ENCODE measurements around the gene MUCL3.
"Not testable (repeated sequence)": the region's sequence is repeated elsewhere in the genome, so short reads cannot be mapped to it uniquely, and the experiment has no call there.

MUCL3 gene

GRCh38 chr6:30940361-30940986, at the start of gene MUCL3:
Gene MUCL3, plus strand, starts transcription at chr6:30940973. Its CDS starts 27 bp downstream, at chr6:30941000.
- DNase-seq = no peak

DNA sequence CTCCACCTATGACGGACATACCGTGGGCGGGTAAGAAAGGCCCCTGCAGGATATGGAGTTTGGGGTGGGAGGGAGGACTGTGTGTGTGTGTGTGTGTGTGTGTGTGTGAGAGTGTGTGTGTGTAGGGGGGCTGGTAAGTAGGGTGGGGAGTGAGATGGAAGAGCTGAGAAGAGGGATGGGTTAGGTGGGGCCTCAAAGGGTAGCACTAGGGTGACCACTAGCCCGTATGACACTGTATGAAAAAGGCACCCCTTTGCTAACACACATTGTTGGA, 49.4 kb upstream of the MUCL3 start:
- no peak for DNase-seq

DNA sequence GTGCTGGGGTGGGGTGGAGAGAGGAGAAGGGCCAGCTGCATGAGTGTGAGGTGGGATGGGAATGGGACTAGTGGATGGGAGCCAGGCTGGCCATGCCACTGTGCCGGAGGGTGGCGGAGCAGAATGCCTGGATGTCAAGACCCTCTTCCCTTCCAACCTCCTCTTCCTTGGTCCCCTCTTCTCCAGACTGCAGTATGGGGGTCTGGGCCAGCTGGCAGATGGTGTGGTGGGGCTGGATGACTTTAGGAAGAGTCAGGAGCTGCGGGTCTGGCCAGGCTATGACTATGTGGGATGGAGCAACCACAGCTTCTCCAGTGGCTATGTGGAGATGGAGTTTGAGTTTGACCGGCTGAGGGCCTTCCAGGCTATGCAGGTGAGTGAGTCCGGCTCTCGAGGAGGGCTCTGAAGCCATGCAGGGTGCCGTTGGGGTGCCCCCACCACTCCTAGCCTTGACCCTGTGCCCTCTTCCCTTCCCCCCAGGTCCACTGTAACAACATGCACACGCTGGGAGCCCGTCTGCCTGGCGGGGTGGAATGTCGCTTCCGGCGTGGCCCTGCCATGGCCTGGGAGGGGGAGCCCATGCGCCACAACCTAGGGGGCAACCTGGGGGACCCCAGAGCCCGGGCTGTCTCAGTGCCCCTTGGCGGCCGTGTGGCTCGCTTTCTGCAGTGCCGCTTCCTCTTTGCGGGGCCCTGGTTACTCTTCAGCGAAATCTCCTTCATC, 48.8 kb upstream of the MUCL3 start:
- no peak for DNase-seq

- no peak for DNase-seq
Measured at GRCh38 chr6:30893001-30893591, 47.7 kb upstream of the MUCL3 start.

DNA sequence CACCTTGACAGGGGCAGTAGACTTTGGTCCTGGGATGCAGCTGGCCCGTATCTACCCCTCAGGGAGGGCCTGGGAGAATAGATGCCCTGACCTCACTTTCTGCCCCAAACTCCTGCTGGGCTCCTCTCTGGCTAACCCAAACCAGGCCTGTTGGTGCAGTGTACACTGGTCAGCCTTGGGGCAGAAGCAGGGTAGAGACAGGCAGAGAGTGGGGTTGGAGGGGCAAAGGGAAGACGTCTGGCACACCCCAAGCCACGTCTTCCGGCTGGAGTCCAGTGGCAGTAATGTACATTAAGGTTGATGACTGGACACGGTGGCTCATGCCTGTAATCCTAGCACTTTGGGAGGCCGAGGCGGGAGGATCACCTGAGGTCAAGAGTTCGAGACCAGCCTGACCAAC, 47.1 kb upstream of the MUCL3 start:
- DNase-seq = no peak

DNA sequence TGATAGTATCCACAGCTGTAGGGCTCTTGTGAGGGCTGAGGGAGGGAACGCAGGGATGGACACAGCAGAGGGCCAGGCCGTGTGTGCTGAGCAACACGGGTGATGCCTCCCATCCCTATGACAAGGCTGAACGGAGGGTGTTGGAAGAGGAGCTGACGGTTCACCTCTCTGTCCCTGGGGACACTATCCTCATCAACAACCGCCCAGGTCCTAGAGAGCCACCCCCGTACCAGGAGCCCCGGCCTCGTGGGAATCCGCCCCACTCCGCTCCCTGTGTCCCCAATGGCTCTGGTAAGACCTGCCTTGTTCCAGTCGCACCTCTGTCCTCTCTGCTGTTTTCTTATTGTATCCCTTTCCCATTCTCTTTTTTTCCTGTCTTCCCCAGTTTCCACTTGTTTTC, 46.4 kb upstream of the MUCL3 start:
- DNase-seq = no peak

GRCh38 chr6:30894935-30895334, 45.8 kb upstream of the MUCL3 start:
- DNase-seq = no peak

DNA sequence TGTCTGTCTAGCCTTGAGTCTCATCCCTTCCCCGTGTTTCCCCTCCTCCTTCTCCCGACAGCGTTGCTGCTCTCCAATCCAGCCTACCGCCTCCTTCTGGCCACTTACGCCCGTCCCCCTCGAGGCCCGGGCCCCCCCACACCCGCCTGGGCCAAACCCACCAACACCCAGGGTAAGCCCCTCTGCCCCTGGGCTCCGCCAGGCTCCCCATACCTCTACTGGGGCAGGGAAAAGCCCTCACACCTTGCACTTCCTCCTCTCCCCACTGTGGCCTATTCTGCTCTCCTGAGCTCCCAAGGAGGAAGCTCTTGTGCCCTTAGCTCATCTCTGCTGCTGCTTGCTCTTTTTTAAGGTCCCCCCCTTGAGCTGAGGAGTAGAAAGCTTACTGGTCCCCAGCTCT, 45.4 kb upstream of the MUCL3 start:
- no peak for DNase-seq

- DNase-seq = no peak
Measured at GRCh38 chr6:30896541-30896940, 44.2 kb upstream of the MUCL3 start.

DNA sequence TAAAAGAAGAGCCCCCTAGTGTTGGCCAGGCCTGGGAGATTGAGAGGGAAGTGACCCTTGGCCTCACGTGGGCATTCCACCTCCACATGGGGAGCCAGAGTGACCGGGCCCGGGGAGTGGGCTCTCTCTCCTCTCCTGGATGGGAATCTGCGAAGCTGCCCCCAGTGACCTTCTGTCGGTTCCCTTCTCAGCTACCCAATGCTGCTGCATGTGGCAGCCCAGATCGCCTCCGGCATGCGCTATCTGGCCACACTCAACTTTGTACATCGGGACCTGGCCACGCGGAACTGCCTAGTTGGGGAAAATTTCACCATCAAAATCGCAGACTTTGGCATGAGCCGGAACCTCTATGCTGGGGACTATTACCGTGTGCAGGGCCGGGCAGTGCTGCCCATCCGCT, 42.9 kb upstream of the MUCL3 start:
- no peak for DNase-seq

GRCh38 chr6:30898750-30899360, 41.9 kb upstream of the MUCL3 start:
- DNase-seq = no peak

DNA sequence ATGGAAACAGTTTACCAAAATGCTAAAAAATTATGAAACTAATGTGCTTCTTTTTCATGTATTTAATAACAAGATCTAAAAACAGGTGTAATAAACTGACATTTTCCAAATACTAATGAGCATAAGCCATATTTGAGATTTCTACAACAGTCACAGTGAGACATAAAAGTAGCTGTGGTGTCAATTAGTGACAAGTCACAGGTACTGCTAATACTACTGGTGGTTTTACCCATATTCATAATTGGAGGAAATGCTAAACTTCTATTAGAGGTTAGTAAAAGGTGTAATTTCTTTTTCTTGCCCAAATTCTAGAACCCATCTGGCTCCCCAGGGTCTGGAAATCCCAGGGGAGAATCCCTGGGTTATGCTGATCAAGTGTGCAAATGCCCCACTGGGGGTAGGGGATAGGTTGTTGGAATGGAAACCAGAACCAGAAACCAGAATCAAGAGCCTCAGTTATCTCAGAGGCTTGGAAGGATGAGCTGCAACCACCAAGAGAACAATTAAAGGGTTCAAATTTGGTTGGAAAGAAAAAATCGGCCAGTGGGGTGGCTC, 39.8 kb upstream of the MUCL3 start:
- DNase-seq = no peak

DNA sequence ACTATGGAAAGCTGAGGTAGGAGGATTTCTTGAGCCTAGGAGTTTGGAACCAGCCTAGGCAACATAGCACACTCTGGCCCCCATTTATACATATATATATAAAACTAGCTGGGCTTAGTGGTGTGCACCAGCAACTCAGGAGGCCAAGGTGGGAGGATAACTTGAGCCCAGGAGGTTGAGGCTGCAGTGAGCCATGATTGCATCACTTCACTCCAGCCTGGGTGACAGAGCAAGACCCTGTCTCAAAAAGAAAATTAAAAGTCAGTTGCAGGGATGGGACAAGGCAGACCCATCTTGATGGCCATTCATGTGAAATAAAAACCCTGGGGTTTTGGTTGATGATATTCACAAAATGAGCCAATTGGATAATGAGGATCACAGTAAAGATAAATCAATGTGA, 39.3 kb upstream of the MUCL3 start:
- DNase-seq = no peak

DNA sequence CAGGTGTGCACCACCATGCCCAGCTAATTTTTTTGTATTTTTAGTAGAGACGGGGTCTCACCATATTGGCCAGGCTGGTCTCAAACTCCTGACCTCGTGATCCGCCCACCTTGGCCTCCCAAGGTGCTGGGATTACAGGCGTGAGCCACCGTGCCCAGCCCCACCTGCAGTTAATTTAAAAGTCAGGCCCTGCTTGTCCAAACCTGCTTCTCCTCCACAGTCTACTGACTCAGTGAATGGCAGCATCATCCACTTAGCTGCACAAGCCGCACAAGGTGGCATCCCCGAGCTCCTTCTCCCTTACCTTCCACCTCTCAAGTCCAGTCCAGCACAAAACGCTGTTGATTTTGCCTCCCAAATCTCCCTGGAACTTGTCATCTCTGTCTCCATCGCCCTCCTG, 38.6 kb upstream of the MUCL3 start:
- not testable (repeated sequence) for DNase-seq

DNA sequence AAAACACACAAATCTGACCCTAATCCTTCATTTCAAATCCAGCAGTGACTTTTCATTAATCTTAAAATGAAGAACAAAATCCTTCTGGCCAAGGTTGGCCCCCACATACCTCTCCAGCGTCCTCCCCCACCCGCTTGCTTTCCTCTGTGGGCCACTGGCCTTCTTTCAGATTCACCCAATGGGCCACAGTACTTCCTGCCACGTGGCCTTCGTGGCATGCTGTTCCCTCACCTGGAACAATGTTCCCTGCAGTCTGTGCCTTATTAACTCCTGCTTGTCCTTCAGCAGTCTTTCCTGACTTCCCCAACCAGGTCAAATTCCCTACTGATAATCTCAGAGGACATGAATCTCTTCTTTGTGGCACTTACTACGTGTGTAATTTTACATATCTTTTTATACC, 38.1 kb upstream of the MUCL3 start:
- DNase-seq = no peak

DNA sequence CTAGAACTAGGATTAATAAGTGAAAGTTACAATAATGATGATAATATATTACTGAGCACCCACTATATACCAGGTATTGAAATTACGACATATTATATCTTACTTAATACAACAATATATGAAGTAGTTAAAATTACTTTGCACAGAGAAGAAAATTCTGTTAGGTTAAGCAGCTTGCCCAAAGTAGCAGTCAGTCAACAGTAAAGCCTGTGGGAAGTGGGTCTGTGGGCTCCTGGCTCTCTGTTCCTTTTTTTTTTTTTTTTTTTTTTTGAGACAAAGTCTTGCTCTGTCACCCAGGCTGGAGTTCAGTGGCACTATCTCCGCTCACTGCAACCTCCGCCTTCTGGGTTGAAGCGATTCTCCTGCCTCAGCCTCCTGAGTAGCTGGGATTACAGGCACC, 37.5 kb upstream of the MUCL3 start:
- no peak for DNase-seq

GRCh38 chr6:30907290-30907757, 33.4 kb upstream of the MUCL3 start:
- DNase-seq = not testable (repeated sequence)

GRCh38 chr6:30907758-30908591, 32.8 kb upstream of the MUCL3 start, which contains the start of gene GTF2H4:
Gene GTF2H4, plus strand, starts transcription at chr6:30908207.
- DNase-seq = peak; percentile 76 to 98

DNA sequence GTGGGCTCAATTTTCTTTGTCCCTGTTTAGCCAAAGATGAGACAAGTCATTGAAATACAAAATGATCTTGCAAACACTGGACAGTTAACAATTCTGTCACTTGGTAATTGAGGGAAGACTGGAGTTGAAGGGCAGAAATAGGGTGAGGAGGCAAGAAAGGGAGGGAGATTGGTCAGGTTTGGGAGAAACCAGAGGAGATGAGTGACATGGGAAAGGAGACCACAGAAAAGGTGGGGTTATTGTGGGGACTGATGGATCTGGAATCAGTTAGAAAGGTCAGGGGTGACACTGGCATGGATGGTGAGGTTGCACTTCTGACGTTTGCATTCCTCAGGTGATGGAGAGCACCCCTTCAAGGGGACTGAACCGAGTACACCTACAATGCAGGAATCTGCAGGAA, 32.1 kb upstream of the MUCL3 start:
- DNase-seq = no peak

GRCh38 chr6:30910473-30910872, 30.3 kb upstream of the MUCL3 start:
- DNase-seq = not testable (repeated sequence)

DNA sequence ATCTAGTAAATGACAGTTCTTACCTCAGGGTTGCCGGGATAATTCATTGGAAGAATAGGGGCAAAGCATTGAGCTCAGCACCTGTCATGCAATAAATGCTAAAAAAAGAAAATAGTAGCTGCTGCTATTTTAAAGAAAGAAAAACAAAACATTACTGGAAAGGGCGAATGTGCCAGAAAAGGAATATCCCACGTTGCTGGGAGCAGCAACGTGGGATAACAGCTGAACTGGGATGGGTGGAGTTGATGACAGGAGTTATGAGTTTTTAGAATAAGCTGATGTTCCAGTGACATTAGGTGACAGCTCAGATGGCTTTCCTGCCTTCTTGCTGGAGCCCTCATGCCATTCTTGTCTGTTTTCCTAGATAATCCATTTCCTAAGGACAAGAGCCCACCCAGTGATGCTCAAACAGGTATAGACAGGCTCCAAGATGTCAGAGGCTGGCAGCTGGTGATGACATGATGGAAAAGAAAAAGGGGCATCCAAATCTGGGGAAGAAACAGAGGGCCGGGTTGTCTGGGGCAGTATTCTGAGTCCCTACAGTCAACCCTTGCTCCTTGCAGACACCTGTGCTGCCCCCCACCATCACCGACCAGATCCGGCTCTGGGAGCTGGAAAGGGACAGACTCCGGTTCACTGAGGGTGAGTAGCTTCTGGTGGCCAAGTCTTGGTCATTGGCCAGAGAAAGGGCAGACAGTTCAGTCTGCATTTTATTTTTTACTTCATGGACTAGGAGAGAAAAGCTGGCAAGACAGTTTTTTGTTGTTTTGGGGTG, 27.8 kb upstream of the MUCL3 start:
- DNase-seq = no peak

DNA sequence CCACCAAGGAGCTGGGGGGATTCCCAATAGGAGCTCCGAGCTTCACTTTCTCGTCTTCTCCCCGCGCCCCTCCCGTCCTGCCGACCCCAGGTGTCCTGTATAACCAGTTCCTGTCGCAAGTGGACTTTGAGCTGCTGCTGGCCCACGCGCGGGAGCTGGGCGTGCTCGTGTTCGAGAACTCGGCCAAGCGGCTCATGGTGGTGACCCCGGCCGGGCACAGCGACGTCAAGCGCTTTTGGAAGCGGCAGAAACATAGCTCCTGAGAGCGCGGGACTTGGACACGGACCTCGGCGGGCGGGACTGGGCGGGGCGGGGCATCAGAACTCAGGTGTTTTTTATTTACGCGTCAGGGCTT, 27.1 kb upstream of the MUCL3 start:
- DNase-seq = no peak

Measured in bone marrow (tissue), 2 donors.